ENCODE results near the gene SORCS3. TPM values are rescaled to one million over a fixed set of nuclear protein-coding genes. Genes with fewer than 3 reads are reported as not detected.

SORCS3 gene
- total and polyA plus RNA-seq, 10 of the 15 experiments (the other 5 are each of a cell fraction or from before 2014, with no cell fraction given) = 0.01 to 0.04 (median 0.02) TPM; not detected in 7

GRCh38 chr10:104643303-104643663 is 2.2 kb downstream of the SORCS3 start:
- Histone ChIP-seq H3K27me3 (replicated peaks in 1 of 2; ENCODE audit: control insufficient read depth in 2 of 2, insufficient read depth in 2 of 2, low read length in 1 of 2) (peaks cover 2 to 11% of the 10 kb centered on the region in 2 experiments; a peak in 2 of 4 replicates), H3K9ac (ENCODE audit: control insufficient read depth, insufficient read depth, low read length) (no peak overlapping the region), H3K27ac (ENCODE audit: control insufficient read depth, insufficient read depth) (no peak overlapping the region), H4K20me1 (ENCODE audit: control insufficient read depth, insufficient read depth) (no peaks in the 10 kb centered on the region), H3K79me2 (ENCODE audit: control insufficient read depth, insufficient read depth, low read length) (no peaks in the 10 kb centered on the region), H3K4me3 (no peak overlapping the region), H3K4me1 (ENCODE audit: control insufficient read depth, insufficient read depth, low read length) (no peaks in the 10 kb centered on the region), H3K9me3 (replicated peaks; ENCODE audit: control insufficient read depth, insufficient read depth, low read length) (no peaks in the 10 kb centered on the region; the same call in 2 of the 3 replicates), H3K4me2 (ENCODE audit: control insufficient read depth, insufficient read depth) (no peak overlapping the region), H3K36me3 (ENCODE audit: control insufficient read depth in 2 of 2, insufficient read depth in 2 of 2, low read length in 1 of 2) (no peaks in the 10 kb centered on the region), H2AFZ (ENCODE audit: control insufficient read depth, low read depth, low read length) (no peak overlapping the region)
- no TSS peak for BruUV-seq (replicated peaks)
- intact Hi-C loops (cut with micrococcal nuclease; ENCODE audit: unreplicated experiment) = no loop called here
- TF ChIP-seq ZBED1 (IDR thresholded peaks at IDR 0.05; ENCODE audit: borderline replicate concordance) = no peak
- TF ChIP-seq MTA3 (IDR thresholded peaks at IDR 0.05; ENCODE audit: borderline replicate concordance, low read length) = no peak
- TF ChIP-seq NFYA (IDR thresholded peaks at IDR 0.05; ENCODE audit: borderline replicate concordance, low read depth, low read length) = no peak
- TF ChIP-seq CUX1 (IDR thresholded peaks at IDR 0.05; ENCODE audit: insufficient replicate concordance, low read depth, low read length) = no peak
- no peak for TF ChIP-seq PRDM15 (CRISPR knock-in tag; IDR thresholded peaks at IDR 0.05)
- no peak for TF ChIP-seq ZNF622 (IDR thresholded peaks at IDR 0.05)
- TF ChIP-seq BMI1 (IDR thresholded peaks at IDR 0.05; ENCODE audit: borderline replicate concordance) = no peak
- no peak for TF ChIP-seq ZNF592 (IDR thresholded peaks at IDR 0.05)
- TF ChIP-seq MYC (IDR thresholded peaks at IDR 0.05; ENCODE audit: insufficient read depth, insufficient read length, insufficient replicate concordance, low read length, severe bottlenecking) = no peak
- no peak for TF ChIP-seq ZNF207 (IDR thresholded peaks at IDR 0.05; ENCODE audit: borderline replicate concordance)
- no peak for TF ChIP-seq POLR2A (IDR thresholded peaks at IDR 0.05; ENCODE audit: low read depth, low read length)
- POLR2A ChIA-PET = no interaction called here
- FAIRE-seq (no peak), DNase-seq (ENCODE audit: low read depth, low spot score) (no peak), ATAC-seq (no peak)
- SMC1A ChIA-PET (ENCODE audit: uncharacterized antibody, unreplicated experiment) = no interaction called here
- in situ Hi-C loops (cut with MboI) = no loop called here
- CTCF ChIA-PET = no interaction called here
- RAD21 ChIA-PET (ENCODE audit: unreplicated experiment) = no interaction called here
- WGBS (ENCODE audit: insufficient coverage, insufficient replicate concordance, low lambda C conversion rate, missing lambda C conversion rate) = 64% methylated on average over 11 of the region's 11 CpGs

Data from GM12878 (cell line).